Keratinocyte (primary cell): ENCODE data around the gene PRR22. TPM values are rescaled to one million over a fixed set of nuclear protein-coding genes. Genes with fewer than 3 reads are reported as not detected.

Experiments used
- DNase-seq: peaks from one replicate; pipeline ENCODE4 v3.0.0-alpha.2; 2011; ENCODE audit warnings: low read depth, missing footprints, low spot score
- FAIRE-seq: peaks from 2 replicates; lab custom pipeline; 2011; peaks lifted over from hg19 to GRCh38; lab: Jason Lieb, UNC
- H2AFZ ChIP-seq: 2 replicates; pipeline ENCODE4 v1.6.0; 2012; ENCODE audit warnings: low read length, control low read depth, inconsistent platforms; ENCODE audit not compliant: control insufficient read depth
- H3K27ac ChIP-seq: 2 replicates; pipeline ENCODE4 v1.5.1; 2011; ENCODE audit warnings: low read length; ENCODE audit not compliant: control insufficient read depth, insufficient read depth
- H3K27me3 ChIP-seq: 3 replicates; pipeline ENCODE4 v1.6.0; 2011; ENCODE audit warnings: low read length; ENCODE audit not compliant: control insufficient read depth, insufficient read depth; ENCODE audit errors: extremely low read depth
- H3K36me3 ChIP-seq, 2 experiments: 2 replicates in 1 of 2; 3 replicates in 1 of 2; pipeline ENCODE4 v1.5.1; 2011; ENCODE audit warnings: low read length in 2 of 2, mild to moderate bottlenecking in 1 of 2; ENCODE audit not compliant: control insufficient read depth in 2 of 2, insufficient read depth in 2 of 2; ENCODE audit errors: extremely low read depth in 1 of 2
- H3K4me1 ChIP-seq: 3 replicates; pipeline ENCODE4 v1.5.1; 2011; ENCODE audit warnings: low read length; ENCODE audit not compliant: control insufficient read depth, insufficient read depth; ENCODE audit errors: extremely low read depth
- H3K4me2 ChIP-seq: 3 replicates; pipeline ENCODE4 v1.6.0; 2011; ENCODE audit warnings: low read depth, low read length; ENCODE audit not compliant: control insufficient read depth, insufficient read depth; ENCODE audit errors: extremely low read depth
- H3K4me3 ChIP-seq, 3 experiments: fragments of 200-600 bp in 1 of 3; sonication (generic) in 1 of 3; 2 replicates in 2 of 3; 3 replicates in 1 of 3; pipeline ENCODE4 v1.5.1; 2011 to 2016; ENCODE audit warnings: low read length in 3 of 3, mild to moderate bottlenecking in 3 of 3, control low read depth in 2 of 3, inconsistent platforms in 1 of 3, low read depth in 1 of 3, mixed read lengths in 1 of 3, mixed run types in 1 of 3, moderate library complexity in 1 of 3; ENCODE audit not compliant: control insufficient read depth in 2 of 3, insufficient read depth in 2 of 3; ENCODE audit errors: extremely low read depth in 1 of 3
- H3K79me2 ChIP-seq: 2 replicates; pipeline ENCODE4 v1.6.0; 2012; ENCODE audit warnings: low read length; ENCODE audit not compliant: control insufficient read depth, insufficient read depth
- H3K9ac ChIP-seq: 3 replicates; pipeline ENCODE4 v1.6.0; 2011; ENCODE audit warnings: low read length; ENCODE audit not compliant: control insufficient read depth, insufficient read depth; ENCODE audit errors: extremely low read depth
- H3K9me1 ChIP-seq: 3 replicates; pipeline ENCODE4 v1.6.0; 2011; ENCODE audit warnings: low read length; ENCODE audit not compliant: control insufficient read depth, insufficient read depth; ENCODE audit errors: extremely low read depth
- H3K9me3 ChIP-seq: 2 replicates; pipeline ENCODE4 v1.5.1; 2012; ENCODE audit warnings: low read depth, low read length; ENCODE audit not compliant: control insufficient read depth
- H4K20me1 ChIP-seq: 3 replicates; pipeline ENCODE4 v1.6.0; 2011; ENCODE audit warnings: low read length; ENCODE audit not compliant: control insufficient read depth, insufficient read depth; ENCODE audit errors: extremely low read depth
- EZH2 ChIP-seq: IDR thresholded peaks from one replicate; pipeline ENCODE4 v1.6.1; 2012; ENCODE audit warnings: inconsistent platforms, mild to moderate bottlenecking, low read length, moderate library complexity
- dilution Hi-C: fragments of 300-500 bp; cut with MboI; formaldehyde crosslinking; loops from one replicate; pipeline ENCODE4 v1.7.0; 2020; ENCODE audit warnings: low sequenced_read_pairs; ENCODE audit not compliant: extremely low pct_ligation_motif_present
- polyA plus RNA-seq, 5 experiments: library from polyadenylated mRNA; depleted of rRNA in 3 of 5; stranded (reverse) in 3 of 5; stranded (forward) in 1 of 5; unstranded in 1 of 5; fragments of >200 nt; gene quantifications; 1 replicate in 1 of 5; 2 replicates in 3 of 5; 3 replicates in 1 of 5; pipeline versions ENCODE4 v1.2.1 to v1.2.3, GENCODE V29; 2011 to 2012; ENCODE audit warnings: missing spikeins in 2 of 5, low read depth in 1 of 5, low replicate concordance in 1 of 5
- TF ChIP-seq, protein P1 (sequence below), 3 experiments: IDR thresholded peaks in 1 of 3; conservative IDR thresholded peaks in 1 of 3; optimal IDR thresholded peaks in 1 of 3; 2 replicates in 2 of 3; 3 replicates in 1 of 3; pipeline versions ENCODE3 to v1.5.1; 2011; ENCODE audit warnings: low read length in 3 of 3, mild to moderate bottlenecking in 3 of 3, moderate library complexity in 2 of 3, control low read depth in 1 of 3, inconsistent platforms in 1 of 3; ENCODE audit not compliant: insufficient read depth in 2 of 3; ENCODE audit errors: extremely low read depth in 1 of 3

PRR22 gene
- polyA plus RNA-seq, 1 donor (not counting 4 experiments of a cell fraction or from before 2014, with no cell fraction given): 0.55 TPM

DNA sequence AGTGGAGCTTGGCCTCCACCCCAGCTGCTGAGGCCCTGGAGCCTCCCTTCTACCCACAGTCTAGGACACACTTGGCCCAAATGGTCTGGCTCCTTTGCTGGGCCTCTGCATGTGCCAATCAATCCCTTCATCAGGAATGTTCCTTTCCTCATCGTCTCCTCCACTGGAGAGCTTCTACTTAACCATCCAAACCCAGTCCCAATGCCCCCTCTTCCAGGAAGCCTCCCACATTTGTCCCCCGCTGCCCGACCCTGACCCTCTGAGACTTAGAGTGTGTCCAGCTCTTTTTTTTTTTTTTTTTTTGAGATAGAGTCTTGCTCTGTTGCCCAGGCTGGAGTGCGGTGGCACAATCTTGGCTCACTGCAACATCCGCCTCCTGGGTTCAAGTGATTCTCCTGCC lies 3.9 kb upstream of the PRR22 start:
- Histone ChIP-seq H3K9ac (no peak overlapping the region), H3K9me1 (no peaks in the 10 kb centered on the region), H3K4me3 (no peak overlapping the region), H3K36me3 (peaks cover 24 to 48% of the 10 kb centered on the region in 2 experiments), H3K79me2 (peaks cover 7% of the 10 kb centered on the region), H4K20me1 (no peaks in the 10 kb centered on the region), H2AFZ (no peak overlapping the region), H3K27ac (no peak overlapping the region), H3K4me2 (no peak overlapping the region), H3K4me1 (peaks cover 12% of the 10 kb centered on the region), H3K27me3 (no peaks in the 10 kb centered on the region), H3K9me3 (no peaks in the 10 kb centered on the region)
- dilution Hi-C loops: no loop called here
- FAIRE-seq (no peak), DNase-seq (no peak)
- TF ChIP-seq, protein P1, sequence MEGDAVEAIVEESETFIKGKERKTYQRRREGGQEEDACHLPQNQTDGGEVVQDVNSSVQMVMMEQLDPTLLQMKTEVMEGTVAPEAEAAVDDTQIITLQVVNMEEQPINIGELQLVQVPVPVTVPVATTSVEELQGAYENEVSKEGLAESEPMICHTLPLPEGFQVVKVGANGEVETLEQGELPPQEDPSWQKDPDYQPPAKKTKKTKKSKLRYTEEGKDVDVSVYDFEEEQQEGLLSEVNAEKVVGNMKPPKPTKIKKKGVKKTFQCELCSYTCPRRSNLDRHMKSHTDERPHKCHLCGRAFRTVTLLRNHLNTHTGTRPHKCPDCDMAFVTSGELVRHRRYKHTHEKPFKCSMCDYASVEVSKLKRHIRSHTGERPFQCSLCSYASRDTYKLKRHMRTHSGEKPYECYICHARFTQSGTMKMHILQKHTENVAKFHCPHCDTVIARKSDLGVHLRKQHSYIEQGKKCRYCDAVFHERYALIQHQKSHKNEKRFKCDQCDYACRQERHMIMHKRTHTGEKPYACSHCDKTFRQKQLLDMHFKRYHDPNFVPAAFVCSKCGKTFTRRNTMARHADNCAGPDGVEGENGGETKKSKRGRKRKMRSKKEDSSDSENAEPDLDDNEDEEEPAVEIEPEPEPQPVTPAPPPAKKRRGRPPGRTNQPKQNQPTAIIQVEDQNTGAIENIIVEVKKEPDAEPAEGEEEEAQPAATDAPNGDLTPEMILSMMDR (optimal IDR thresholded peaks at IDR 0.05 in 1 of 3, IDR thresholded peaks at IDR 0.05 in 1 of 3, conservative IDR thresholded peaks at IDR 0.05 in 1 of 3; ENCODE audit: extremely low read depth in 1 of 3, insufficient read depth in 2 of 3, low read length in 3 of 3): no peak
- TF ChIP-seq EZH2: no peak

GRCh38 chr19:5787409-5788182 lies 3.0 kb upstream of the PRR22 start:
- Histone ChIP-seq H3K36me3 (peaks cover 24 to 48% of the 10 kb centered on the region in 2 experiments), H3K9ac (no peak overlapping the region)

More at GRCh38 chr19:5787409-5788182, 3.0 kb upstream of the PRR22 start:
- no peaks in the 10 kb centered on the region for H3K27me3 ChIP-seq
- H3K4me2 ChIP-seq: no peak overlapping the region
- DNase-seq (no peak), FAIRE-seq (no peak)
- TF ChIP-seq EZH2: no peak
- TF ChIP-seq, protein P1 (optimal IDR thresholded peaks at IDR 0.05 in 1 of 3, IDR thresholded peaks at IDR 0.05 in 1 of 3, conservative IDR thresholded peaks at IDR 0.05 in 1 of 3; ENCODE audit: extremely low read depth in 1 of 3, insufficient read depth in 2 of 3, low read length in 3 of 3): no peak
- H3K9me1 ChIP-seq: no peaks in the 10 kb centered on the region
- H2AFZ ChIP-seq: no peak overlapping the region
- H3K27ac ChIP-seq: no peak overlapping the region
- H3K79me2 ChIP-seq: peaks cover 7% of the 10 kb centered on the region
- H3K9me3 ChIP-seq: no peaks in the 10 kb centered on the region
- peaks cover 12% of the 10 kb centered on the region for H3K4me1 ChIP-seq
- dilution Hi-C loops: no loop called here
- H4K20me1 ChIP-seq: no peaks in the 10 kb centered on the region
- no peak overlapping the region for H3K4me3 ChIP-seq
